Measurements from ENCODE around the gene CELSR3. TPM values are rescaled to one million over a fixed set of nuclear protein-coding genes. Genes with fewer than 3 reads are reported as not detected.
A peak's percentile ranks its signal among the peaks of the same experiment; 100 is the strongest.

CELSR3 gene
- total and polyA plus RNA-seq, 2 of the 4 experiments (the other 2 are of a cell fraction), result 0.18 to 0.63 TPM

- in situ Hi-C loops (cut with MboI; ENCODE audit: low sequenced_read_pairs) (no loop called here), intact Hi-C loops (cut with micrococcal nuclease) (no loop called here), dilution Hi-C loops (cut with HindIII; ENCODE audit: low sequenced_read_pairs, unreplicated experiment) (no loop called here)
- Histone ChIP-seq H3K79me1 (ENCODE audit: low read depth in 1 of 2, low read length in 2 of 2) (peaks cover 0 to 54% of the 10 kb centered on the region in 2 experiments; a peak in 3 of 4 replicates), H3K36me3 (ENCODE audit: control insufficient read depth, insufficient read depth, low read length) (peaks cover 45% of the 10 kb centered on the region), H2BK120ac (ENCODE audit: low read depth, low read length) (no peak overlapping the region), H3K23ac (ENCODE audit: low read depth, low read length) (0 out of 2 replicates have a peak overlapping the region, but pooled peaks have one; percentile 17), H3K9ac (ENCODE audit: low read depth, low read length) (no peak overlapping the region), H3K4me3 (ENCODE audit: insufficient read depth, low read depth, low read length) (no peak overlapping the region), H3K27me3 (ENCODE audit: control insufficient read depth, insufficient read depth, low read length) (no peaks in the 10 kb centered on the region), H2BK5ac (ENCODE audit: low read depth, low read length, poor library complexity, severe bottlenecking) (no peak overlapping the region), H4K5ac (ENCODE audit: low read depth, low read length) (no peak overlapping the region), H2AK9ac (replicated peaks; ENCODE audit: low read depth, low read length, poor library complexity) (no peak overlapping the region), H3K4me2 (ENCODE audit: low read depth, low read length) (no peak overlapping the region; the same call in 1 of the 2 replicates), H2BK15ac (ENCODE audit: low read depth, low read length) (no peak overlapping the region), H2AK5ac (ENCODE audit: low read depth, low read length) (no peak overlapping the region), H3K14ac (replicated peaks; ENCODE audit: low read depth, low read length) (no peak overlapping the region), H2BK20ac (ENCODE audit: low read depth, low read length) (no peak overlapping the region), H2AFZ (replicated peaks; ENCODE audit: low read length, poor library complexity) (no peak overlapping the region), H3K9me1 (ENCODE audit: insufficient read depth, low read length) (peaks cover 31% of the 10 kb centered on the region), H4K20me1 (ENCODE audit: insufficient read depth, low read length) (peaks cover 86% of the 10 kb centered on the region), H3K27ac (ENCODE audit: insufficient read depth, low read length) (no peak overlapping the region), H3K9me3 (ENCODE audit: control insufficient read depth, insufficient read depth, low read length) (no peaks in the 10 kb centered on the region), H3K4me1 (ENCODE audit: control insufficient read depth, insufficient read depth, low read length) (peaks cover 13% of the 10 kb centered on the region), H3K4ac (ENCODE audit: low read depth, low read length) (no peak overlapping the region), H4K8ac (ENCODE audit: low read depth in 2 of 2, low read length in 2 of 2) (no peak overlapping the region), H4K91ac (ENCODE audit: insufficient read depth, low read depth, low read length) (no peak overlapping the region), H3K18ac (ENCODE audit: low read depth, low read length) (no peak overlapping the region), H3K56ac (ENCODE audit: extremely low read depth, insufficient read depth, low read length) (no peak overlapping the region)
- WGBS, 2 experiments (ENCODE audit: extremely low coverage in 2 of 2, insufficient read length in 1 of 2), result no CpG with 5 or more reads among the region's 2 CpGs
- TF ChIP-seq BHLHE40 (IDR thresholded peaks at IDR 0.05; ENCODE audit: low read depth, low read length), result no peak
- TF ChIP-seq POLR2A (IDR thresholded peaks at IDR 0.05; ENCODE audit: low read depth, low read length), result no peak
- no peak for TF ChIP-seq USF2 (IDR thresholded peaks at IDR 0.05; ENCODE audit: low read depth, low read length)
- TF ChIP-seq NFE2L2 (IDR thresholded peaks at IDR 0.05; ENCODE audit: low read depth, low read length), result no peak
- TF ChIP-seq SMC3 (IDR thresholded peaks at IDR 0.05; ENCODE audit: low read depth, low read length), result no peak
- TF ChIP-seq CEBPB (IDR thresholded peaks at IDR 0.05; ENCODE audit: low read depth, low read length), result no peak
- TF ChIP-seq RAD21 (IDR thresholded peaks at IDR 0.05; ENCODE audit: low read length), result no peak
- TF ChIP-seq MAZ (IDR thresholded peaks at IDR 0.05; ENCODE audit: borderline replicate concordance, low read depth, low read length), result no peak
- TF ChIP-seq RFX5 (IDR thresholded peaks at IDR 0.05; ENCODE audit: low read depth, low read length), result no peak
- DNase-seq, result no peak
- ChIA-PET CTCF (no interaction called here), POLR2A (ENCODE audit: unreplicated experiment) (no interaction called here)
- ATAC-seq (ENCODE audit: low read depth), result no peak
- BruUV-seq (replicated peaks), result no TSS peak
Measured at GRCh38 chr3:48711727-48712126, 49.0 kb upstream of the CELSR3 start.
